ENCODE data around the gene KCND2. TPM values are rescaled to one million over a fixed set of nuclear protein-coding genes. Genes with fewer than 3 reads are reported as not detected.

Gene KCND2
- total RNA-seq, 1 donor from 2014 or later: 13.7 TPM

GRCh38 chr7:120529736-120530135, 256.8 kb downstream of the KCND2 start:
- TF ChIP-seq, protein P1, sequence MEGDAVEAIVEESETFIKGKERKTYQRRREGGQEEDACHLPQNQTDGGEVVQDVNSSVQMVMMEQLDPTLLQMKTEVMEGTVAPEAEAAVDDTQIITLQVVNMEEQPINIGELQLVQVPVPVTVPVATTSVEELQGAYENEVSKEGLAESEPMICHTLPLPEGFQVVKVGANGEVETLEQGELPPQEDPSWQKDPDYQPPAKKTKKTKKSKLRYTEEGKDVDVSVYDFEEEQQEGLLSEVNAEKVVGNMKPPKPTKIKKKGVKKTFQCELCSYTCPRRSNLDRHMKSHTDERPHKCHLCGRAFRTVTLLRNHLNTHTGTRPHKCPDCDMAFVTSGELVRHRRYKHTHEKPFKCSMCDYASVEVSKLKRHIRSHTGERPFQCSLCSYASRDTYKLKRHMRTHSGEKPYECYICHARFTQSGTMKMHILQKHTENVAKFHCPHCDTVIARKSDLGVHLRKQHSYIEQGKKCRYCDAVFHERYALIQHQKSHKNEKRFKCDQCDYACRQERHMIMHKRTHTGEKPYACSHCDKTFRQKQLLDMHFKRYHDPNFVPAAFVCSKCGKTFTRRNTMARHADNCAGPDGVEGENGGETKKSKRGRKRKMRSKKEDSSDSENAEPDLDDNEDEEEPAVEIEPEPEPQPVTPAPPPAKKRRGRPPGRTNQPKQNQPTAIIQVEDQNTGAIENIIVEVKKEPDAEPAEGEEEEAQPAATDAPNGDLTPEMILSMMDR (IDR thresholded peaks at IDR 0.05; ENCODE audit: unreplicated experiment): no peak
- H3K27ac Mint-ChIP-seq: no peak overlapping the region
- no peaks in the 10 kb centered on the region for H3K36me3 Mint-ChIP-seq (ENCODE audit: insufficient read depth)
- no peak overlapping the region for H3K4me3 Mint-ChIP-seq (ENCODE audit: low read depth)
- H3K27me3 Mint-ChIP-seq: no peaks in the 10 kb centered on the region
- DNase-seq (ENCODE audit: low spot score, unreplicated experiment): no peak
- no peaks in the 10 kb centered on the region for H3K9me3 Mint-ChIP-seq (ENCODE audit: low read depth)
- H3K4me1 Mint-ChIP-seq (ENCODE audit: low read depth): no peaks in the 10 kb centered on the region

GRCh38 chr7:120538335-120538734, 265.4 kb downstream of the KCND2 start:
- no peaks in the 10 kb centered on the region for H3K4me1 Mint-ChIP-seq (ENCODE audit: low read depth)
- H3K27me3 Mint-ChIP-seq: no peaks in the 10 kb centered on the region
- no peaks in the 10 kb centered on the region for H3K36me3 Mint-ChIP-seq (ENCODE audit: insufficient read depth)
- DNase-seq (ENCODE audit: low spot score, unreplicated experiment): no peak
- H3K9me3 Mint-ChIP-seq (ENCODE audit: low read depth): no peaks in the 10 kb centered on the region
- TF ChIP-seq, protein P1 (IDR thresholded peaks at IDR 0.05; ENCODE audit: unreplicated experiment): no peak
- no peak overlapping the region for H3K27ac Mint-ChIP-seq
- H3K4me3 Mint-ChIP-seq (ENCODE audit: low read depth): no peak overlapping the region

DNA sequence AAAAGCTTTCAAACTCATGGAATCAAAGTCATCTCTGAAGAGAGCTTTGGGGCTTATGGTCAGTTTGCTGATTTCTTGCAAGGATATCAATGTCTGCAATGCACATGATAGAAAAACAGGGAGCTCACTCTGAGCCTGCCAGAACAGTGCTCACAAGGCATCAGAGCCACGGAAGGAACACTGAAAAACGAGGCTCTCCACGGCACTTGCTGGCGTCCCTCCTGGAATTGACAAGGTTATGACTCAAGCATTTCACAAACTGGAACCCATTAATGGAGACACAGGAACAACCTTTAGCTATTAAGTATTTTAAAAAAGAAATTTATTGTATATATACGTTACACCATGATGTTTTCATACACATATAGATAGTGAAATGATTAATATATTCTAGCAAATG, 266.3 kb downstream of the KCND2 start:
- H3K27me3 Mint-ChIP-seq: no peaks in the 10 kb centered on the region
- H3K9me3 Mint-ChIP-seq (ENCODE audit: low read depth): no peaks in the 10 kb centered on the region
- H3K36me3 Mint-ChIP-seq (ENCODE audit: insufficient read depth): no peaks in the 10 kb centered on the region
- H3K27ac Mint-ChIP-seq: no peak overlapping the region
- H3K4me1 Mint-ChIP-seq (ENCODE audit: low read depth): no peaks in the 10 kb centered on the region
- TF ChIP-seq, protein P1 (IDR thresholded peaks at IDR 0.05; ENCODE audit: unreplicated experiment): no peak
- DNase-seq (ENCODE audit: low spot score, unreplicated experiment): no peak
- H3K4me3 Mint-ChIP-seq (ENCODE audit: low read depth): no peak overlapping the region

DNA sequence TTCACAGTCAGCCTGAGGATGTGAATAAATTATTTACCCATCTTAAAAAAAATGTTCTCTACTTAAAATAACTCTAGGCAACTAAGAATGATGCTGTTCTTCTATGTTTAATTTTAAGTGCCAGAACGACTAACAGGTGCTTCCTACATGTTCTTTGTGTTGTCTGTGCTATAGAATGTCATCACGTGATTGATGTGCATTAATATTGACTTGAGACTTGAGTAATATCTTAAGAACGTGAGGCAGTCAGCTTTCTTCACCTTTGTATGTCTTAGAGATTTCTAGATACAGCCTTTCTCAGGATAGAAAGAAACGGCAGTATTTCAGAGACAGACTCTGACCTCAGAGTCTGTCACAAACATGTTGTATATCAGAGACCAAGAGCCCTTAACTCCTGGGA, 274.6 kb downstream of the KCND2 start:
- Mint-ChIP-seq H3K4me3 (ENCODE audit: low read depth) (no peak overlapping the region), H3K27me3 (no peaks in the 10 kb centered on the region), H3K36me3 (ENCODE audit: insufficient read depth) (no peaks in the 10 kb centered on the region), H3K9me3 (ENCODE audit: low read depth) (no peaks in the 10 kb centered on the region), H3K27ac (peak overlapping the region; percentile 1), H3K4me1 (ENCODE audit: low read depth) (peaks cover 10% of the 10 kb centered on the region)
- DNase-seq (ENCODE audit: low spot score, unreplicated experiment): no peak
- TF ChIP-seq, protein P1 (IDR thresholded peaks at IDR 0.05; ENCODE audit: unreplicated experiment): no peak

DNA sequence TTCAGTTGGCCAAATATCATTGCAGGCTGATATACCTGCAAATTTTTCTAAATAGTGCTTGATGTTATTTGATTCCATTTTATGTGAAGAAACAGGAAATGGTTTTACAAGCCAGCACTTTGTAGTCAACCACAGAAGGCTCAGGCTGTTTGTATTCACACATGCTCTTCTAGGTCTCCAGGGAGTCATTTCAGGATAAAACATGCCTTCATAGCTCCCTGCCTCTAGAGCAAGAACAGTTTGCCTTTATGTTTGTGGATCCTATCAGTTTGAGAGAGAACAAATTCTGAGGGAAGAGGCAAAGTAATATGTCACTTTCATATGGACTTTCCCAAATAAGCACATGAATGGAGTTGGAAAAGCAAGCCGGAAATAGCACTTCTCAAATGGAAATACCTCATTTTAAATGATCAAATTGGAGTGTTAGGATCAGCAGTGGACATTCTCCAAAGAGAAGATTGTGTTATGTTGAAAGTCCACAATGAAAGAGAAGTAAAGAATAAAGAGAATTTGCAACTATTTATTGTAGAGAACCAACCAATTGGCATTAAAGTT, 277.6 kb downstream of the KCND2 start:
- no peak overlapping the region for H3K4me3 Mint-ChIP-seq (ENCODE audit: low read depth)
- DNase-seq (ENCODE audit: low spot score, unreplicated experiment): no peak
- TF ChIP-seq, protein P1 (IDR thresholded peaks at IDR 0.05; ENCODE audit: unreplicated experiment): no peak
- no peak overlapping the region for H3K27ac Mint-ChIP-seq
- H3K27me3 Mint-ChIP-seq: peaks cover 3% of the 10 kb centered on the region
- peaks cover 12% of the 10 kb centered on the region for H3K4me1 Mint-ChIP-seq (ENCODE audit: low read depth)
- no peaks in the 10 kb centered on the region for H3K9me3 Mint-ChIP-seq (ENCODE audit: low read depth)
- no peaks in the 10 kb centered on the region for H3K36me3 Mint-ChIP-seq (ENCODE audit: insufficient read depth)
